Measurements from ENCODE around the gene MBTD1. TPM values are rescaled to one million over a fixed set of nuclear protein-coding genes. Genes with fewer than 3 reads are reported as not detected.
"Not testable (repeated sequence)": the region's sequence is repeated elsewhere in the genome, so short reads cannot be mapped to it uniquely, and the experiment has no call there.

Gene MBTD1
- total and polyA plus RNA-seq, 10 donors = 9.6 to 45.7 (median 23.6) TPM

- Histone ChIP-seq H3K27ac (no peak overlapping the region), H3K36me3 (peaks cover 0 to 11% (median 0%) of the 10 kb centered on the region in 6 donors), H3K4me1 (peaks cover 0 to 63% (median 16%) of the 10 kb centered on the region in 6 donors), H3K9me3 (no peaks in the 10 kb centered on the region), H3K4me3 (no peak overlapping the region), H3K27me3 (replicated peaks in 1 of 7) (no peaks in the 10 kb centered on the region)
- TF ChIP-seq POLR2AphosphoS5 (IDR thresholded peaks at IDR 0.05) (no peak), POLR2A (IDR thresholded peaks at IDR 0.05) (no peak)
- TF ChIP-seq, protein P1, sequence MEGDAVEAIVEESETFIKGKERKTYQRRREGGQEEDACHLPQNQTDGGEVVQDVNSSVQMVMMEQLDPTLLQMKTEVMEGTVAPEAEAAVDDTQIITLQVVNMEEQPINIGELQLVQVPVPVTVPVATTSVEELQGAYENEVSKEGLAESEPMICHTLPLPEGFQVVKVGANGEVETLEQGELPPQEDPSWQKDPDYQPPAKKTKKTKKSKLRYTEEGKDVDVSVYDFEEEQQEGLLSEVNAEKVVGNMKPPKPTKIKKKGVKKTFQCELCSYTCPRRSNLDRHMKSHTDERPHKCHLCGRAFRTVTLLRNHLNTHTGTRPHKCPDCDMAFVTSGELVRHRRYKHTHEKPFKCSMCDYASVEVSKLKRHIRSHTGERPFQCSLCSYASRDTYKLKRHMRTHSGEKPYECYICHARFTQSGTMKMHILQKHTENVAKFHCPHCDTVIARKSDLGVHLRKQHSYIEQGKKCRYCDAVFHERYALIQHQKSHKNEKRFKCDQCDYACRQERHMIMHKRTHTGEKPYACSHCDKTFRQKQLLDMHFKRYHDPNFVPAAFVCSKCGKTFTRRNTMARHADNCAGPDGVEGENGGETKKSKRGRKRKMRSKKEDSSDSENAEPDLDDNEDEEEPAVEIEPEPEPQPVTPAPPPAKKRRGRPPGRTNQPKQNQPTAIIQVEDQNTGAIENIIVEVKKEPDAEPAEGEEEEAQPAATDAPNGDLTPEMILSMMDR (IDR thresholded peaks at IDR 0.05 in 8 of 11, conservative IDR thresholded peaks at IDR 0.05 in 3 of 11) = no peak
- intact Hi-C loops (cut with DNase I; ENCODE audit: low total_unique reads) = no loop called here
- 72 to 92% (median 83%) methylated on average over 4 of the region's 4 CpGs for WGBS, 5 donors
- DNase-seq = no peak
Measured at GRCh38 chr17:51231999-51232398, 27.9 kb downstream of the MBTD1 start.

DNA sequence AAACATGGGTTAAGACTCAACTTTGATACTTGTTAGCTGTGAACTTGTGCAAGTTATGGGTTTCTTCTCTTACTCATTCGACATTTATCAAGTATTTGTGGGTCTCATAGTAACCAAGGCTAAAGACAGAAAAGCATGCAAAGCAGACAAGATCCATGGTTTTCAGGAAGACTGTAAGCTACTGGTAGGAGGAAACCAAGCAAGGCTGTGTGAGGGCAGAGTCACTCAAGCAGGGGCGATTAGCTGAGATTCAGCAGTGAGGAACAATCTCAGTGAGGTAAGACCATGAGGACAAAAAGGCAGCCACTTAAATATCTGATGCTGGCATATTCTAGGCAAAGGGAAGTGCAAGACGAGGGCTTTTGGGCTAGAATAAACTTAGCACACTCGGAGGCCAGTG lies 29.5 kb downstream of the MBTD1 start:
- Histone ChIP-seq H3K4me3 (no peak overlapping the region), H3K27me3 (replicated peaks in 1 of 7) (no peaks in the 10 kb centered on the region), H3K36me3 (peaks cover 0 to 6% (median 0%) of the 10 kb centered on the region in 6 donors), H3K9me3 (no peaks in the 10 kb centered on the region), H3K27ac (no peak overlapping the region), H3K4me1 (peaks cover under 1 to 68% (median 17%) of the 10 kb centered on the region in 6 donors)
- no peak for DNase-seq
- 48 to 71% (median 69%) methylated on average over 4 of the region's 4 CpGs for WGBS, 5 donors
- no peak for TF ChIP-seq POLR2A (IDR thresholded peaks at IDR 0.05)
- no peak for TF ChIP-seq POLR2AphosphoS5 (IDR thresholded peaks at IDR 0.05)
- TF ChIP-seq, protein P1 (IDR thresholded peaks at IDR 0.05 in 8 of 11, conservative IDR thresholded peaks at IDR 0.05 in 3 of 11) = no peak
- intact Hi-C loops (cut with DNase I; ENCODE audit: low total_unique reads) = no loop called here

DNA sequence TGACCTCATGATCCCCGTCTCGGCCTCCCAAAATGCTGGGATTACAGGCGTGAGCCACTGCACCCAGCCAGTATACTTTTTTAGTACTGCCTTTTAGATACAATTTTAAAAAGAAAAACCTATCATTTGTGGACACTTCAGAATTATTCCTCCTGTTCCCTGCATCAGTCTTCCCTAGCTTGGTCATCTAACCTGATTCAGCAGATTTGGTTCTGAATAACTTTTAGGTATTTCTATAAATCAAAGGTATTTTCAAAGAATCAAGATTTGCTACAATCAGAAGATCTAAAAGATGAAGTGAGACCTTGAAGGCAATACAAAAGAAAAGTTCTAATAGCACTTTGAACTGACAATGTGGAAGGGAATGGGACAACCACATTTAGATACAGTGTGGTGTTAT lies 30.0 kb downstream of the MBTD1 start:
- Histone ChIP-seq H3K27me3 (replicated peaks in 1 of 7) (no peaks in the 10 kb centered on the region), H3K36me3 (peaks cover 0 to 7% (median 0%) of the 10 kb centered on the region in 6 donors), H3K27ac (no peak overlapping the region), H3K9me3 (no peaks in the 10 kb centered on the region), H3K4me1 (peaks cover 5 to 72% (median 21%) of the 10 kb centered on the region in 6 donors), H3K4me3 (no peak overlapping the region)
- TF ChIP-seq POLR2AphosphoS5 (IDR thresholded peaks at IDR 0.05) = no peak
- no peak for TF ChIP-seq POLR2A (IDR thresholded peaks at IDR 0.05)
- no peak for DNase-seq
- intact Hi-C loops (cut with DNase I; ENCODE audit: low total_unique reads) = no loop called here
- 94 to 100% (median 98%) methylated on average over 3 of the region's 3 CpGs for WGBS, 5 donors

DNA sequence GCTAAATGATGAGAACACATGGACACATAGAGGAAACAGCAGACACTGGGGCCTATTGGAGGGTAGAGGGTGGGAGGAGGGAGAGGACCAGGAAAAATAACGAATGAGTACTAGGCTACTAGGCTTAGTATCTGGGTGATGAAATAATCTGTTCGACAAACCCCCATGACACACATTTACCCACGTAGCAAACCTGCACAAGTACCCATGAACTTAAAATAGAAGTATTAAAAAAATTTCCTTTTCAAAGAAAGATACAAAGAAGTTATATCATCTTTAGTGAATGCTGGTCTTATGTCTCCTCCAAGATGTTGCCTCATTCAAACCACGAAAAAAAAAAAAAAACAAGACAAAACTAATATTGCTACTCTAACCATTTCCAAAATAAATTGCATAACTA lies 31.7 kb downstream of the MBTD1 start:
- peaks cover 10 to 84% (median 32%) of the 10 kb centered on the region in 6 donors for H3K4me1 ChIP-seq
- no peaks in the 10 kb centered on the region for H3K27me3 ChIP-seq (replicated peaks in 1 of 7)
- no peaks in the 10 kb centered on the region for H3K9me3 ChIP-seq
- H3K4me3 ChIP-seq = no peak overlapping the region
- TF ChIP-seq, protein P1 (IDR thresholded peaks at IDR 0.05 in 8 of 11, conservative IDR thresholded peaks at IDR 0.05 in 3 of 11) = no peak
- TF ChIP-seq POLR2AphosphoS5 (IDR thresholded peaks at IDR 0.05) = no peak
- no peak for TF ChIP-seq POLR2A (IDR thresholded peaks at IDR 0.05)
- 43 to 76% (median 61%) methylated on average over 4 of the region's 4 CpGs for WGBS, 5 donors
- no peak for DNase-seq
- H3K27ac ChIP-seq = no peak overlapping the region
- H3K36me3 ChIP-seq = peaks cover 0 to 22% (median 5%) of the 10 kb centered on the region in 6 donors
- intact Hi-C loops (cut with DNase I; ENCODE audit: low total_unique reads) = no loop called here

DNA sequence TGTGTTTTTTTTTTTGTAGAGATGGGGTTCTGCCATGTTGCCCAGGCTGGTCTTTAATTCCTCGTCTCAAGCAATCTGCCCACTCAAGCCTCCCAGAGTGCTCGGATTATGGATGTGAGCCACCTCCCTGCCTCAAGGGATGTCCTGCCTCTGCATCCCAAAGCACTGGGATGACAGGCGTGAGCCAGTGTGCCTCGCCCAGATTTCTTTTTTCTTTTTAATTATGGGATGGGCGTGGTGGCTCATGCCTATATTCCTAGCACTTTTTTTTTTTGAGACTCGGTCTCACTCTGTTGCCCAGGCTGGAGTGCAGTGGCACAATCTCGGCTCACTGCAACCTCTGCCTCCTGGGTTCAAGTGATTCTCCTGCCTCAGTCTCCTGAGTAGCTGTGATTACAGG lies 34.3 kb downstream of the MBTD1 start:
- Histone ChIP-seq H3K36me3 (peaks cover 0 to 48% (median 25%) of the 10 kb centered on the region in 6 donors), H3K4me1 (peaks cover 10 to 57% (median 28%) of the 10 kb centered on the region in 6 donors), H3K27ac (peak overlapping the region in 1 of 8 donors; percentile 63)
- H3K27me3 ChIP-seq (replicated peaks in 1 of 7); DNase-seq; H3K9me3 ChIP-seq; H3K4me3 ChIP-seq; intact Hi-C loops (cut with DNase I; ENCODE audit: low total_unique reads): not testable (repeated sequence)
- WGBS, 5 donors = 91 to 98% (median 95%) methylated on average over 7 of the region's 7 CpGs

All from spleen (tissue), 11 donors.